NCI-H526 (cell line): Measurements from ENCODE around the gene MGAT4D.
"Not testable (repeated sequence)": the region's sequence is repeated elsewhere in the genome, so short reads cannot be mapped to it uniquely, and the experiment has no call there.

ENCODE experiments used
- DNase-seq, 2 experiments: peaks; one replicate each; lab custom pipeline; 2025; lab: John Stamatoyannopoulos, UW

Gene MGAT4D

GRCh38 chr4:140497747-140498636, at the start of gene MGAT4D:
Gene MGAT4D (minus strand): TSS chr4:140498293. CDS start chr4:140498222, 71 bp downstream.
- no peak for DNase-seq

- no peak for DNase-seq
Measured at GRCh38 chr4:140533951-140534480, 35.9 kb upstream of the MGAT4D start.

- no peak for DNase-seq
Measured at GRCh38 chr4:140529434-140529833, 31.3 kb upstream of the MGAT4D start.

DNA sequence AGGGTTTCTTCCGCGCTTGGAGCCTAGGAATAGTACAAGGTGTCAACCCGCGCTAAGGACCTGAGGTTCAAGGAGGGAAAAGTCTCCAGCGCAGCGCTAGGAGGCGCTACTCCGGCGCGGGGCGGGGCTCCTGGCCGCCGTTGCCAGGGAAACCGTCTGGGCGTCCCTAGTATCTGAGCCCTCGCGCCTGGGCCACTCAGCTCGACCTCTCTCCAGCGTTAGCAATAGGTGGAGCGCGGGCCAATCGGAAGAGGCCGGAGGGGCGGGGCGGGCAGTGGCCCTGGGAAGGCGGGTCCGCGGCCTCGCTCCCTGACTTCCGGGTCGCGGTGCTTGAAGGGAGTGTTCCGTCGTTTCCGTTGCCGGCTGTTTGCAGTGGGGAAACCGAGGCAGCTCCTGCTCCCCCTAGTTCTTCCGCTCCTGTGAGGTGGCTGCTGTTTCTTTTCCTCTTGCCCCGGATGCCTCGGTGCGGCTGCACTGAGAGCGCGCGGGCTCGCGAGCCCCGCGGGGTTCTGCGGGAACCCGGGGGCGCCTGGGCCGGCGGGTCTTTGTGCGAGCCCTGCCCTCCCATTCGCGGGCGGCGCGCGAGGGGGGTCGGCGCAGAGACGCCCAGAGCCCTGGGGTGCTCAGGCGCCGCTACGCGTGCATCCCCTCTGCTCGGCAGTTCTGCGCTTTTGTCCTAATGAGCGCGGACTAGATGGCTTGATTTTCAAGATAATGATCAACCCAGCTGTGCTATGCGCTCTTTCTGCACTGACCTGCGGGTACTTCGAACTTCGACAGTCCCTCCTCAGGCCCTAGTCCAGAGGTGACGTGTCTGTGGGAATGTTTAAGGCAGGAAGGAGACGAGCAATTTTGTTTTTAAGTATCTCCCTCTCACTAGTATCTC, 26.0 kb upstream of the MGAT4D start, which contains the start of gene ELMOD2:
Gene ELMOD2, plus strand, starts transcription at position 312 of the 886 bp plus-strand sequence. CDS start 1,261 bp downstream, outside the sequence.
- DNase-seq: peak; percentile 96 to 99

DNA sequence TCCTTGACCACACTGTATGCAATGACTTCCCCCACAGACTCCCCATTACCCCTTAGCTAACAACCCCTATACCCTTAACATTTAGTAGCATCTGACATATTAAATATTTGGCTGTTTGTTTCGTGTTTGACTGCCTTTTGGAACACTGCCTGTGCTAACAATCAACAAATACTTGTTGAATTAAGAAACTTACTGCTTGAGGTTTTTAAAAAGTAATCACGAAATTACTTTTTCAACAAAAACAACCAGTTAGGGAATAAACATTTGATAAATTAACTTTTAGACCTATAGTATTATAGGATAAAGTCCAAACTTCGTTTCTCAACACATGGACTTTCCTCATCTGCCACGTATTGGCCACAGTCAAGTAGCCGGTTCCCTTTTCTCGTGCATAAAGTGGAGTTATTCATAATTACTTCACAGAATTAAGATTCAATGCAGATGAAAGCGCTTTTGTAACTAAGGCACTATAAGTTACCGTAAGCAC, 25.3 kb upstream of the MGAT4D start:
- no peak for DNase-seq

DNA sequence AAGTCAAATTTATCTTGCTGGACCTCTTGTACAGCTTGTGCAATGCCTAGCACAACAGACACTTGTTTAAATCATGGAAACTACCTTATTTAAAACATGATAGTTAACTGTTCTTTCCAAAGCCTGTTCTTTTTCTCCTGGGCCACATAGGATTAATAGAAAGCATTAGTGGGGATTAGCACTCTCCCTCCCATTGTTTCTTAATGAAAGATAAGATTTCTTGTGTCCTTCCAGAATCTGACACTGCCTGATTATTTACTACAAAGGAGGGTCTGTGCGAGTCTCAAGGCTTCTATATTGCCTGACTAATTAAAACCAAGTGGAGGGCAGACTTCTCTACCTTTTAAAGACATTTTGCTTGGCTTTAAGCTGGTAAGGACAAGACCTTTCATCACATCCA, 17.3 kb upstream of the MGAT4D start:
- DNase-seq: no peak

DNA sequence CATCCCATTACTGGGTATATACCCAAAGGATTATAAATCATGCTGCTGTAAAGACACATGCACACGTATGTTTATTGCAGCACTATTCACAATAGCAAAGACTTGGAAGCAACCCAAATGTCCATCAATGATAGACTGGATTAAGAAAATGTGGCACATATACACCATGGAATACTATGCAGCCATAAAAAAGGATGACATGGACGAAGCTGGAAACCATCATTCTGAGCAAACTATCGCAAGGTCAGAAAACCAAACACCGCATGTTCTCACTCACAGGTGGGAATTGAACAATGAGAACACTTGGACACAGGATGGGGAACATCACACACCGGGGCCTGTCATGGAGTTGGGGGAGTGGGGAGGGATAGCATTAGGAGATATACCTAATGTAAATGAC, 15.7 kb upstream of the MGAT4D start:
- not testable (repeated sequence) for DNase-seq

GRCh38 chr4:140504261-140504660, 6.2 kb upstream of the MGAT4D start:
- DNase-seq: no peak

- DNase-seq: no peak
Measured at GRCh38 chr4:140499391-140499790, 1.3 kb upstream of the MGAT4D start.

DNA sequence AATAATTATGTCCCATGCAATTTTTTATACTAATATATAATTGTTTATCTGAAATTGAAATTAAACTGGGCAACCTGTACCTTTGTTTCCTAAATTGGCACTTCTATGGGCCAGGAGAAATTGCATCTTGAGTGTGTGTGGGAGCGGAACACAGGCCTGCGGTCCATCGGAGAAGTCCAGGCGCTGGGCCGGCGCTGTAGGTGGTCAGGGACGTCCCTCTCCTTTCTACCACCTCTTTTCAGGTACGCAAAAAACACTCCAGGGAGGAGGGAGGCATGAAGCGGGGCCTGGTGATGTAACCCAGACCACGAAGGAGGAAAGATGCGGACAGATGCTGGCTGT, 717 bp downstream of the MGAT4D start:
- DNase-seq: no peak

DNA sequence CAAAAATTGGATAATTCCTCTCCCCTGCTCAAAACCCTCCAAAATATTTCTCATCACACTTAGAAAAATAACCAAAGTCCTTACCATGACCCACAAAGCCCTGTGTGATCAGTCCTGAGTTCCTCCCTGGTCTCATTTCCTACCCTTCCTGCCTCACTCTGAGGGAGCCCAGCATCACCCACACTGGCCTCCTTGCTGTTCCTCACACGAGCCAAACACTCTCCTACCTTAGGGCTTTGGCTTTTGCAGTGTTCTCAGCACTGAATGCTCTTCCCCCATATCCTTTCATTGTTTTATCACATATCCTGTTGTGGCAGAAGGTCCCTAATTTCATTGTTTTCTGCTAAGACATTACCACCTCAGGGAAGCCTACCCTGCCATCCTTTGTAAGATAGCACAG, 12.2 kb downstream of the MGAT4D start:
- peak in 1 of 2 experiments; percentile 16 for DNase-seq

DNA sequence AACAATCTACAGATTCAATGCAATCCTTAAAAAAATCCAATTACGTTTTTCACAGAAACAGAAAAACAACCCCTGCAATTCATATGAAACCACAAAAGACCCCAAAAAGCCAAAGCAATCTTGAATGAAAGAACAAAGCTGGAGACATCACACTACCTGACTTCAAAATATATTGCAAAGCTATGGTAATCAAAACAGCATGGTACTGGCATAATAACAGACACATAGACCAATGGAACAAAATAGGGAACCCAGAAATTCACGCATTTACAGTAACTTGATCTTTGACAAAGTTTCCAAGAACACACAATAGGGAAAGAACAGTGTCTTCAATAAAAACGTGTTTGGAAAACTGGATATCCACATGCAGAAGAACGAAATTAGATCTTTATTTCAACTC, 14.6 kb downstream of the MGAT4D start:
- no peak for DNase-seq

DNA sequence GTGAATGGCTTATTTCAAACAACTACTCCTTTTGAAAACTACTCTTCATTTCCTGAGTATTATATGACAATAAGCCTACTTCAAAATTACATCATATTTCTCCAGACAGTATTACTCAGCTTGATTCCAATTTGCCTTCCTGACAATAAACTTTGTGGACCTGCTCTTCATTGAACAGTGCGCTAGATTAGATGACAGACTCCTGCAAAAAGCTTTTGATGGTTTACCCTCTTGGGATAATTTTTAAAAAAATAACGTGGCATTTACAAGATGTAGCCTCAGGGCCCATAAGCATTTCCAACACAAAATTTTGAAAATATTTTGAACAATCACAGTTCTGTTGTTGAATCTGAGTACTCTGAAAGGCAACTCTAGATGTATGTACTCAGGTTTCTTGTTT, 25.9 kb downstream of the MGAT4D start:
- no peak for DNase-seq

DNA sequence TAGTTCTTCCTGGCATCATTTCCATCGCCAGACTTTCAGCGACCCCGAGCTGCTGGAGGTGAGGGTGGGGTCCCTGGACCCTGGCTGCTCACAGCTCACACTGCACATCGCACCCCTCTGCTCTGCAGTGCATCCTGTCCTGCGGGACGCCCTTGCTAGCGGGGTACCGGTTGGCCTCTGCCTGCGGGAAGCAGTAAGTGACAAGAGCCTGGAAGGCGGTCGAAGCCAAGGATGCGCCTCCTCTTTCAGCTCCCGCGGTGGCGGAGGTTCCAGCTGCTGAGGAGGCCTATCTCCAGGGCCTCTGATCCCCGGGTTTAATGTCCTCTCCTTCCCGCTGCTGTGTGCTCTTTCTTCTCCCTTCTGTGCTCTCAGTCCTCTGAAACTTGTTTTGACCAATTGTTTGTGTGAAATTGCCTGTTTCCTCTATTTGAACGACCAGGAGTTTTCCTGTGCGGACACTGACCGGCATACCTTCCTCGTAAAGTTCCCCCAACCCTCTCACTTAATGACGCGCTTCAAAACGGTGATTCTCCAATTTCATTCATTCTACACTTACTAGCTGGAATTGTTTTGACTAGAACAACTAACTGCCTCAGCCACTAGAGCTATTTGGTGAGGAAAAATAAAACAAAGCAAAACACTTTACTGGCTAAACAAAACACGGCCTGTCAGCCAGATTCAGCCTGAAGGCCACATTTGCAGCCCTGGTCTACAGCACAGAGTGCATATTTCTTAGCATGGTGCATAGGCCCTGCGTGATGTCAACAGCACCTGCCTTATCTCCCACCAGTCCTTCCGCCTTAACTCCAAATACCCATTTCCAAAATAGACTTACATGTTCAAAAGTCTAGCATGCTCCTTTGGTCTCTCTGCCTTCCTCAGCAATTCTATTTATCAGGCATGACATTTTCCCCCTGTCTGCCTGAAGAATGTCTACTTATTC, 28.0 kb downstream of the MGAT4D start:
- DNase-seq: no peak

DNA sequence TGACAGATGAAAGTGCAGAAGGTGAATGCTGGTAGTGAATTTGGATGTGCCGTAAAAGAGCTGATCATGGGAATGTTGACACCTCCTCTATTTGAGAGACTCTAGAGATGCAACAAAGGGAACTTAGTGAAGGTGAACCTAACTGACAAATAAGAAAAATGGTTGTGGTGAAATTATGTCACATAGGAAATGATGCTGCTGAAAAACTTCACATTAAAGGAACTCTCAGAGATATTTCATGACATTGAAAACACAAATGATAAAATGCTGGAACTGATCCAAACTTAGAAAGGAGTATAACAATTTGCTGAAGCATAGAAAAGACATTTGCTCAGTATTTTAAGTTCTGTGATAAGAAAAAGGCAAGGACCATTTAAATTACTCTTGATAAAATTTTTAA, 31.9 kb downstream of the MGAT4D start:
- DNase-seq: no peak

- no peak for DNase-seq
Measured at GRCh38 chr4:140463614-140464013, 34.5 kb downstream of the MGAT4D start.

- no peak for DNase-seq
Measured at GRCh38 chr4:140463182-140463581, 34.9 kb downstream of the MGAT4D start.

DNA sequence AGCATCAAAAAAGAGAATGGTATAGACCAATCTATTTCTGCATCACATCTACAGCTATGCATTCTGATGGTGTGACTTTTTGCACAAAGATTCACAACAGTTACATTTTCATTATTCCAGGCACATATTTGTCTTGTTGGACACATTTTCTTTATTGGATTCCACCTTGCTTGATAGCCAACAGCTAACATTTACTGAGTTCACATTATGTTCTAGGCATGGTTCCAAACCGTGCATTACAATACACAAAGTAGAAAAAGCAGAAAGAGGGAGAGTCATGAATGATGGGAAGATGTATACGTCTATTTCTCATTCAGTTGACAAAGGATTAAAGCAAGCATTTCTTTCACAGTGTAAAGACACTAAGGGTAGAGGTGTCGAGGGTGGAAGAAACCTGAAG, 47.7 kb downstream of the MGAT4D start:
- no peak for DNase-seq

DNA sequence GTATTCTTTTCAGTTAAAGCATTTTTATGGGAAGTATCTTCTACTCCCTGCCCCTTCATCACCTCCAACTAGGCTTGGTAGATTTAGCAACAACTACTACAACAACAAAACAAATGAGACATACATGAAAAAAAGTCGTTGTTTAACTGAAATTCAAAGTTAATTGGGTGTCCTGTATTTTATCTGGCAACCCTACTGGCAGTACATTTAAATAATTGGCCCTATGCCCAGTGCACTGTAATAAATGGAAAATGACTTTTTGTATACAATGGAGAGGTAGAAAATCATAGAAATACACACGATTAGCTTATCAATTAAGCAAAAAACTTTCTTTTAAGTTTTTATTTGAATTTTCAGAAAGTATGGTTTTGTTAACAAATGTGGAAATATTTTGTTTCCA, 49.3 kb downstream of the MGAT4D start:
- peak; percentile 8 to 25 for DNase-seq

DNA sequence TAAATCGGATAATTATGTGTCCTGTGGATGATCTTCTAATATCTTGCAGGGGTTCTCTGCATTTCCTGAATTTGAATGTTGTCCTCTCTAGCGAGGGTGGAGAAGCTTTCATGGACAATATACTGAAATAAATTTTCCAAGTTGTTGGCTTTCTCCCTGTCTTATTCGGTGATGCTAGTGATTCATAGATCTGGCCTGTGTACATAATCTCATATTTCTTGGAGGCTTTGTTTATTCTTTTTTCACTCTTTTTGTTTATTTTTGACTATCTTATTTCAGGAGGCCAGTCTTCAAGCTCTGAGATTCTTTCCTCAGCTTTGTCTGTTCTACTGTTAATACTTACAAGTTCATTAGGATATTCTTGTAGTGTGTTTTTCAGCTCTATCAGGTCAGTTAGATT, 49.9 kb downstream of the MGAT4D start:
- DNase-seq: no peak

DNA sequence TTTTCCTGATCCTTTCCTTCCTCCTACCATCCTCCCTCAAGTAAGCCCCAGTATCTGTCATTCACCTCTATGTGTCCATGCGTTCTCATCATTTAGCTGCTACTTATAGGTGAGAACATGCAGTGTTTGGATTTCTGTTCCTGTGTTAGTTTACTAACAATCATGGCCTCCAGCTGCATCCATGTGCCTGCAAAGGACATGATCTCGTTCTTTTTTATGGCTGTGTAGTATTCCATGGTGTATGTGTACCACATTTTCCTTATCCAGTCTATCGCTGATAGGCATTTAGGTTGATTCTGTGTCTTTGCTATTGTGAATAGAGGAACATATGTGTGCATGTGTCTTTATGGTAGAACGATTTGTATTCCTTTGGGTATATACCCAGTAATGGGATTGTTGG, 53.7 kb downstream of the MGAT4D start:
- DNase-seq: not testable (repeated sequence)
